SK-MEL-5 (cell line): ENCODE measurements around the gene FN3K. TPM values are rescaled to one million over a fixed set of nuclear protein-coding genes. Genes with fewer than 3 reads are reported as not detected.
"Not testable (repeated sequence)": the region's sequence is repeated elsewhere in the genome, so short reads cannot be mapped to it uniquely, and the experiment has no call there.

Source experiments
- DNase-seq: peaks from one replicate; pipeline ENCODE4 v3.0.0-alpha.2; 2016; ENCODE audit warnings: low read depth, low spot score
- in situ Hi-C: cut with HindIII; loops from 2 replicates; pipeline ENCODE4 v1.10.0; 2016; ENCODE audit warnings: low sequenced_read_pairs, high pct_unique_total_duplicates, low pct_unique_long_range_greater_than_20kb
- total RNA-seq: library from RNA; depleted of rRNA; stranded (reverse); fragments of >200 nt; shearing (Covaris generic); gene quantifications from 2 replicates; pipeline ENCODE4 v1.2.3, GENCODE V29; 2014

Gene FN3K
- total RNA-seq, 1 experiment from 2014 or later, result 1.1 TPM

DNA sequence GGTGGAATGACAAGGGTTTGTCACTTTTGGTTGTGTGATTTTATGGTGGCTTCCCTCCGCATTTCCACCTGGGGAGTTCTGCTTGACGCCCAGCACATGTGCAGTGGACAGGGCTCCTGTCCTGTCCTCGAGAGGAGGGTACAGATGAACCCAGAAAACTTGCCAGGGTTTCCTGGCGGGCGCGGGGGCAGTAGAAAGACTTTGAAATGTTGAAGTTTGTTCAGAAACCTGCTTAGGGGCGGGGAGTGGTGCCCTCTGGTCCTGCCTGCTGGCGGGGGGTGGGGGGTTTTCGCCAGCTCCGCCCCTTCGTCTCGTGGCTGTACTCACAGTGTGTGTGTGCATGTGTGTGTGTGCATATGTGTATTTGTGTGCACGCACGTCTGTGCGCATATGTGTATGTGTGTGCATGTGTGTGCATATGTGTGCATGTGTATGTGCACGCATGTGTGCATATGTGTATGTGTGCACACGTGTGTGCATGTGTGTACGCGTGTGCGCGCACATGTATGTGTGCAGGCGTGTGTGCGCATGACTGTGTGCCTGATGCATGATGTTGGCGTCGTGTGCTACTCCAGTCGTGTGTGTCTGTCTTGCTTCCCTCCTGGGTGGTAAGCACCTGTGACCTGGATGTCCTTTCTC is 12.1 kb upstream of the FN3K start:
- no peak for DNase-seq
- in situ Hi-C loops, result no loop called here

GRCh38 chr17:82726427-82726826 is 9.0 kb upstream of the FN3K start:
- in situ Hi-C loops, result no loop called here
- no peak for DNase-seq

GRCh38 chr17:82729479-82730260 is 5.7 kb upstream of the FN3K start:
- in situ Hi-C loops, result no loop called here
- no peak for DNase-seq

DNA sequence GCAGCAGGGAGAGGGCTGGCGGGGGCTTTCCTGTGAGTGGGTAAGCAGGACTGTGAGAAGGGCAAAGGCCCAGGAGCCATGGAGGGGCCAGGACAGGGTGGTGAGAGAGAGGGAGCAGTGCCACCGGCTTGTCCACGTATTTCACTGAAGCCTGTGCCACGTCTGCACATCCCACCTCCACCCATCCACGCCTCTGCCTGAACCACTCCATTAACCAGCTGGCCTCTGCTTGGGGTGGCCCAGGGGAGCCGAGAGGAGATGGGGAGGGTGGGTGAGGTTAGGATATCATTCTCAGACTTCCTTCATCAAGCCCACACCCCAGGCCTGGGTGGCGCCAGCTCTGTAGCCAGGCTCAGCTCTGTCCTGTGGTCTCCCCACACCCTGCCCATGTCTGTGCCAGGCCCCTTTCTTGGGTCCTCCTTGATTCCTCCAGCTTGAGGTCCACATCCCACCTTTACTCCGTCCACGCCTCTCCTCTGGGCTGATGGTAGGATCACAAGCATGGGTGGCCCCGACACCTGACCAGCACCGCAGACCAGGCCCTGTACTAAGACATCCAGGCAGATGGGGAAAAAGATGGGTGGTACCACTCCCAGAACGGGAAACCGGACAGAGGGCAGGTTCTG is 3.2 kb upstream of the FN3K start:
- DNase-seq, result no peak
- in situ Hi-C loops, result no loop called here

GRCh38 chr17:82736511-82737185 is 1.2 kb downstream of the FN3K start:
- no peak for DNase-seq
- in situ Hi-C loops, result no loop called here

DNA sequence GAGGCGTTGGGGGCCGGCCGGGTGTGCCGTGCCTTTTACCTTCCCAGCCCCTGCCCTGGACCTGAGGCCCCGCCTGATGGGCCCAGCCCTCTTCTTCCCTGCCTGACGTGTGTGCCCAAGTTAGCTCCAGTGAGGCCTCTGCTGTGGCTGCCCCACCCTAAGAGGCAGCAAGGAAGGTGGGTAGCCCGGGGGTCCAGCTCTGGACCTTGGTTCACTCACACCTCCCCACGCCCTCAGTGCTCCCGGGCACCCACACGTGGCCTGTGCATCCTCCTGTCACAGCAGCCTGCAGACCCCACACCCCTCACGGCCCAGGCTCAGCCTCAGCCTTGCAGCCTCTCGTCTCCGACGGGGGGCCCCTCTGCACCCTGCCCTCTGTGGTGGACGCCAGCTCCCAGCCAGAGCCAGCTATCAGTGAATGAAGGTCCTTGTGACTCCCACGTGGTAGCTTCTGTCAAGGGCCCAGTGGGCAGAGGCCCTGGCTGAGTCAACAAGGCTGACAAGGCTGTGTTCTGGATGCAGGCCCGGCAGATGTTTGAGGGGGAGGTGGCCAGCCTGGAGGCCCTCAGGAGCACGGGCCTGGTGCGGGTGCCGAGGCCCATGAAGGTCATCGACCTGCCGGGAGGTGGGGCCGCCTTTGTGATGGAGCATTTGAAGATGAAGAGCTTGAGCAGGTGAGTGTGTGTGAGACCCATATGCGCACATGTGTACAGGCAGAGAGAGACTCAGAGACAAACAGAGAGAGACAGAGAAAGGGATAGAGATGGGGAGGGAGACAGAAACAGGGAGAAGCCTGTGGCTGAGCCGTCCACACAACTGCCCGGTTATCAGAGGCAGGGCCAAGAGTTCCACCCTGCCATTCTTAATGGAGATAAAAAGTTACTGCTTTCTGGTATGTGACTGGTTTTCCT is 2.8 kb downstream of the FN3K start:
- peak; percentile 52 for DNase-seq
- in situ Hi-C loops, result no loop called here

DNA sequence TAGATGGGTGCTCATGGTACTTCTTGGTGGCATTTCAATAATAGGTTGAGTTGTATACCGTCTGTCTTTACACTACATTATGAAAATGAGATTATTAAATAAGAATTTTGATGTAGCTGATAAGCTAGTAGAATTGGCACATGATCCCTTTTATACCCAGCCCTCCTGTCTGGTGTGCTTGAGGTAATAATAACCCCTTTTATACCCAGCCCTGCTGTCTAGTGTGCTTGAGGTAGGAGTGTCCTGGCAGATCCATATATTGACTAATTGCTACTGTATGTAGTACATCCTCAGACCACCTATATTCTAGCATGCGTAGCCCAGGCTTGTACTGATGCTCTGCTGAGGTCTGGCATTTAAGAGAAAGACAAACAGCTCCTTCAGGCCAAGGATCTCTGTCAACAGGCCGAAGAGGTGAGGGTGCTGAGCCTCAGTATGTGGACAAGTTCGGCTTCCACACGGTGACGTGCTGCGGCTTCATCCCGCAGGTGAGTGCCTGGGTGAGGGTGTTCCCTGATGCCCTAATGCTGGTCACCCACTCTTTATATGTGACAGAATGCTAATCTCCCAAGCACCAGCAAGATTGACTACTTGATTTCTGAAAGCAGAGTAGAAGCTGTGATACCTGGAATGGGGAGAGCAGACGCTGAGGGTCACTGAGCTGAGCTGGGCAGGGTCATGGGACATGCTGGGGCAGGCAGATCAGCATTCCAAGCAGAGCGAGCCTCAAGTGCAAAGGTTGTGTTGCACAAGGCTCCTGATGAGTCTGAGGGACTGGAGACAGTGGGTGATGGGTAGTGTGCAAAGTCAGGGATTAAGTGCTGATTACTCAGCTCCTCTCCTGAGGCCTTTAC is 5.7 kb downstream of the FN3K start:
- DNase-seq, result no peak
- in situ Hi-C loops, result no loop called here

DNA sequence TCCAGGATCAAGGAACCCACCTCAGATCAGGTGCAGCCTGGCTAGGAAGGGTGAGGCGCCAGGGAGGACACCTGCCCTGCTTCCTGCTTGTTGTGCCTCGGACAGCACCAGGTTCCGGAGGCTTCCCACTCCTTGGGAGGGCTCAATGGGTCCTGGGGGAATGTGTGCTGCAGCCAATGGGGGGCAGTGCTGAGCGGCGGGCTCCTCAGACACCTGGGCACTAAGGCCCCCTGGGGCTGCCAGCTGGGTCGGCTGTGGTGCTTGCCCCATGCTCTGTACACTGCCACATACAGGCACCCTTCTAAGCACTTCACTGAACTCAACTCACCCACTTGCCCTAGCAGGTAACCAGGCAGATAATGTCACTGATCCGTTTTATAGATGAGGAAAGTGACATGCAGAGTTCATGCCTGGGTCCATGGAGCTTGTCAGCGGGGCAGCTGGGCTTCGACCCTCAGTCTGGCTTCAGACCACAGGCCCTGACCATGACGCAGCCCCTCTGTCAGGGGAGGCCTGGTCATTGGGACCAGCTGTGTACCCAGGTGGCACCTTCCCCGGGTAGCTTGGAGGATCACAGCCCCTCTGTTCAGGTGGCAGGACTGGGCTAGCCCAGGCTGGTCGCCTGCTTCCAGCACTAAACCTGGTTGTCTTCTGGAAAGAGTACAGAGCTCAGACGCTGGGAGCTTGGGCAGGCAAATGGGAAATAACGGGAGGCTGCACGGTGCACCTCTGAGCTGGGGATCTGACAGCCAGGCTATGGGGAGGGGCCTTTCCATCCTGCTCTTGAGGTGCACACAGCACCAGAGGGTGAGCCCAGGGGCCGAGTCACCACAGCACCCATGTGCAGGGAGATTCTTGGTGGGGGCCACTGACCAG is 8.2 kb downstream of the FN3K start:
- no peak for DNase-seq
- in situ Hi-C loops, result no loop called here

DNA sequence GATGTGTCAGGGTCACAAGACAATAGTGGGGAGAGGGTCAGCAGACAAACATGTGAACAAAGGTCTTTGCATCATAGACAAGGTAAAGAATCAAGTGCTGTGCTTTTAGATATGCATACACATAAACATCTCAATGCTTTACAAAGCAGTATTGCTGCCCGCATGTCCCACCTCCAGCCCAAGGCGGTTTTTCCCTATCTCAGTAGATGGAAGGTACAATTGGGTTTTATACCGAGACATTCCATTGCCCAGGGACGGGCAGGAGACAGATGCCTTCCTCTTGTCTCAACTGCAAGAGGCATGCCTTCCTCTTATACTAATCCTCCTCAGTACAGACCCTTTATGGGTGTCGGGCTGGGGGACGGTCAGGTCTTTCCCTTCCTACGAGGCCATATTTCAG is 9.3 kb downstream of the FN3K start:
- peak; percentile 64 for DNase-seq
- in situ Hi-C loops, result not testable (repeated sequence)

DNA sequence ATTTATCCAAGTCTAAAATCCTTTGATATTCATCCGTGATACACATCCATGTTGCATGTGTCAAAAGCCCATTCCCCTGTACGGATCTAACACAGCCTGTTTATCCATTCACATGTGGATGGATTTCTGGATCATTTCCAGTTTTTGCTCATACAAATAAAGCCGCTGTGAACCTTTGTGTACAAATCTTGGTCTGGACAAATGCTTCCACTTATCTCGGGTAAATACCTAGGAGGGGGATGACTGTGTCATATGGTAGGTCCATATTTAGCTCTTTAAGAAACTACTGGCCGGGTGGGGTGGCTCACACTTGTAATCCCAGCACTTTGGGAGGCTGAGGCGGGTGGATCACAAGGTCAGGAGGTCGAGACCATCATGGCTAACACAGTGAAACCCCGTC is 10.1 kb downstream of the FN3K start:
- DNase-seq, result no peak
- in situ Hi-C loops, result no loop called here

DNA sequence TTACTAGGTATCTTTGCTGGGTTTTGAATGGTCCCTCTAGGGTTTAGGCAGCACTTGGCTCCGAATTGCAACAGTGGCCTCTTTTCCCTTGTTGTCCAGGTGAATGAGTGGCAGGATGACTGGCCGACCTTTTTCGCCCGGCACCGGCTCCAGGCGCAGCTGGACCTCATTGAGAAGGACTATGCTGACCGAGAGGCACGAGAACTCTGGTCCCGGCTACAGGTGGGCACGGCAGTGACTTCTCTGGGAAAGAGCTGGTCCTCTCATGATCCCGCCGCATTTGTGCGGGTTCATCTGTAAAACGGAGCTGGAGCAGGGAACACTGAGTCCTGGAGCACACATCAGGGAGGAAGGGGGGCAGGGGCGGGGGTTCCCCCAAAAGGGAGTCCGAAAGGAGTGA is 13.3 kb downstream of the FN3K start:
- no peak for DNase-seq
- in situ Hi-C loops, result no loop called here

DNA sequence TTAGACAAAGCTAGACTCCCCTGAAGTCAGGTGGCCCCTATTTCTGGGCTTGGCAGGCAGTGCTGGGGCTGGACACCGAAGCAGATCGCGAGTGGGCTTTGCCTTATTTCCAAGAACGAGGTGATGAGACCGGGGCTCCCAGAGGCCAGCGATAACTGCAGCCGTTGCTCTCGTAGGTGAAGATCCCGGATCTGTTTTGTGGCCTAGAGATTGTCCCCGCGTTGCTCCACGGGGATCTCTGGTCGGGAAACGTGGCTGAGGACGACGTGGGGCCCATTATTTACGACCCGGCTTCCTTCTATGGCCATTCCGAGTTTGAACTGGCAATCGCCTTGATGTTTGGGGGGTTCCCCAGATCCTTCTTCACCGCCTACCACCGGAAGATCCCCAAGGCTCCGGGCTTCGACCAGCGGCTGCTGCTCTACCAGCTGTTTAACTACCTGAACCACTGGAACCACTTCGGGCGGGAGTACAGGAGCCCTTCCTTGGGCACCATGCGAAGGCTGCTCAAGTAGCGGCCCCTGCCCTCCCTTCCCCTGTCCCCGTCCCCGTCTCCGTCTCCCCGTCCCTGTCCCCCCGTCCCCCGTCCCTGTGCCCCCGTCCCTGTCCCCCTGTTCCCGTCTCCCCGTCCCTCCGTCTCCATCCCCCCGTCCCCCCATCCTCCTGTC is 15.0 kb downstream of the FN3K start:
- no peak for DNase-seq
- in situ Hi-C loops, result no loop called here

GRCh38 chr17:82751171-82751570 is 15.8 kb downstream of the FN3K start:
- DNase-seq, result no peak
- in situ Hi-C loops, result no loop called here

GRCh38 chr17:82751571-82752370 is 16.4 kb downstream of the FN3K start, which contains the start of gene TBCD:
Gene TBCD, plus strand, starts transcription at chr17:82752065. Its CDS starts 129 bp downstream, at chr17:82752194.
- in situ Hi-C loops, result no loop called here
- peak; percentile 80 for DNase-seq
